Hepatocyte (in vitro differentiated cells): ENCODE results near the gene KIFC1. TPM values are rescaled to one million over a fixed set of nuclear protein-coding genes. Genes with fewer than 3 reads are reported as not detected.
A peak's percentile ranks its signal among the peaks of the same experiment; 100 is the strongest.

Experiments used
- DNase-seq: peaks from one replicate; pipeline ENCODE4 v3.0.0-alpha.2; 2016; ENCODE audit warnings: low spot score
- H2AFZ ChIP-seq: fragments of 200-600 bp; sonication (generic); 2 replicates; pipeline ENCODE4 v1.6.0; 2016; ENCODE audit warnings: antibody characterized with exemption, mild to moderate bottlenecking
- H3K27ac ChIP-seq: fragments of 200-600 bp; sonication (generic); 2 replicates; pipeline ENCODE4 v1.5.1; 2016; ENCODE audit warnings: mild to moderate bottlenecking
- H3K27me3 ChIP-seq: fragments of 200-600 bp; sonication (generic); 2 replicates; pipeline ENCODE4 v1.6.1; 2016
- H3K36me3 ChIP-seq: fragments of 200-600 bp; sonication (generic); replicated peaks from 2 replicates; pipeline ENCODE4 v1.5.1; 2016; ENCODE audit warnings: low read depth; ENCODE audit not compliant: insufficient read depth
- H3K4me1 ChIP-seq: fragments of 200-600 bp; sonication (generic); 2 replicates; pipeline ENCODE4 v1.5.1; 2016; ENCODE audit warnings: mild to moderate bottlenecking, moderate library complexity; ENCODE audit not compliant: insufficient read depth
- H3K4me2 ChIP-seq: fragments of 200-600 bp; sonication (generic); 2 replicates; pipeline ENCODE4 v1.6.0; 2016
- H3K4me3 ChIP-seq: fragments of 200-600 bp; sonication (generic); 2 replicates; pipeline ENCODE4 v1.5.1; 2016; ENCODE audit warnings: mild to moderate bottlenecking
- H3K79me2 ChIP-seq: fragments of 200-600 bp; sonication (generic); 2 replicates; pipeline ENCODE4 v1.6.0; 2017; ENCODE audit warnings: mild to moderate bottlenecking
- H3K9me2 ChIP-seq: fragments of 200-600 bp; sonication (generic); replicated peaks from 2 replicates; pipeline ENCODE4 v1.6.0; 2017; ENCODE audit warnings: mild to moderate bottlenecking; ENCODE audit not compliant: insufficient read depth
- H3K9me3 ChIP-seq: fragments of 200-600 bp; sonication (generic); 2 replicates; pipeline ENCODE4 v1.5.1; 2016; ENCODE audit warnings: low read depth, mild to moderate bottlenecking
- H4K20me1 ChIP-seq: fragments of 200-600 bp; sonication (generic); 2 replicates; pipeline ENCODE4 v1.6.0; 2016; ENCODE audit warnings: mild to moderate bottlenecking; ENCODE audit not compliant: insufficient read depth, poor library complexity, severe bottlenecking
- CTCF ChIP-seq: fragments of 200-600 bp; sonication (generic); IDR thresholded peaks from 2 replicates; pipeline ENCODE4 v1.5.1; 2016; ENCODE audit warnings: antibody characterized with exemption, mild to moderate bottlenecking; ENCODE audit not compliant: poor library complexity
- EZH2 ChIP-seq: fragments of 200-600 bp; sonication (generic); IDR thresholded peaks from 2 replicates; pipeline ENCODE4 v1.6.1; 2016; ENCODE audit warnings: antibody characterized with exemption, mild to moderate bottlenecking, borderline replicate concordance
- EZH2phosphoT487 ChIP-seq: fragments of 200-600 bp; sonication (generic); IDR thresholded peaks from one replicate; pipeline ENCODE4 v1.6.1; 2018; ENCODE audit warnings: antibody characterized with exemption, mild to moderate bottlenecking, low read depth, moderate library complexity; ENCODE audit not compliant: unreplicated experiment, severe bottlenecking
- WGBS: methylation state at CpG from one replicate; pipeline ENCODE4 v1.1.6; 2016; ENCODE audit warnings: low lambda C conversion rate; ENCODE audit errors: missing lambda C conversion rate; 5-methylcytosine and 5-hydroxymethylcytosine counted together
- polyA plus RNA-seq: library from polyadenylated mRNA; unstranded; fragments of >200 nt; fragmentation: Nextera tagmentation; extraction: Ambion mirVana; gene quantifications from 2 replicates; pipeline ENCODE4 v1.2.1, GENCODE V29; 2016
- total RNA-seq: library from RNA; depleted of rRNA; stranded (reverse); fragments of >200 nt; gene quantifications from 2 replicates; pipeline ENCODE4 v1.2.3, GENCODE V29; 2014

Gene KIFC1
- total and polyA plus RNA-seq, 2 experiments from 2014 or later = 6.1 to 12.7 TPM

- H3K27ac ChIP-seq = peak overlapping the region; percentile 75
- 19% methylated on average over 10 of the region's 12 CpGs for WGBS
- no peaks in the 10 kb centered on the region for H3K27me3 ChIP-seq
- H3K4me3 ChIP-seq = peak overlapping the region; percentile 63
- H4K20me1 ChIP-seq = no peaks in the 10 kb centered on the region
- no peak for DNase-seq
- no peaks in the 10 kb centered on the region for H3K9me3 ChIP-seq
- H3K9me2 ChIP-seq = no peaks in the 10 kb centered on the region
- no peaks in the 10 kb centered on the region for H3K4me1 ChIP-seq
- H3K36me3 ChIP-seq = no peaks in the 10 kb centered on the region
- H2AFZ ChIP-seq = peak overlapping the region; percentile 44
- TF ChIP-seq CTCF (no peak), EZH2 (no peak), EZH2phosphoT487 (no peak)
- H3K79me2 ChIP-seq = peaks cover 21% of the 10 kb centered on the region
- H3K4me2 ChIP-seq = peak overlapping the region; percentile 81
These were observed 61.9 kb downstream of the KIFC1 start for GRCh38 chr6:33453393-33454008.

- TF ChIP-seq EZH2phosphoT487 (no peak), CTCF (no peak), EZH2 (no peak)
- Histone ChIP-seq H3K4me1 (no peaks in the 10 kb centered on the region), H4K20me1 (no peaks in the 10 kb centered on the region), H3K4me2 (peak within 1 kb of the TSS; percentile 82), H2AFZ (peak within 1 kb of the TSS; percentile 47), H3K9me3 (no peaks in the 10 kb centered on the region), H3K27ac (peak within 1 kb of the TSS; percentile 75), H3K36me3 (no peaks in the 10 kb centered on the region), H3K27me3 (no peaks in the 10 kb centered on the region), H3K79me2 (peaks cover 21% of the 10 kb centered on the region), H3K9me2 (no peaks in the 10 kb centered on the region), H3K4me3 (peak within 1 kb of the TSS; percentile 63)
- DNase-seq = peak; percentile 98
- under 1% methylated on average over 65 of the region's 65 CpGs for WGBS
These were observed 62.7 kb downstream of the KIFC1 start, which contains the start of gene ZBTB9 for GRCh38 chr6:33454009-33454946. ZBTB9 (plus strand) TSS chr6:33454576; CDS start chr6:33455101, 525 bp downstream.

GRCh38 chr6:33455051-33455450 is 63.4 kb downstream of the KIFC1 start:
- Histone ChIP-seq H3K4me1 (no peaks in the 10 kb centered on the region), H3K27me3 (no peaks in the 10 kb centered on the region), H3K27ac (no peak overlapping the region), H3K79me2 (peaks cover 21% of the 10 kb centered on the region), H4K20me1 (no peaks in the 10 kb centered on the region), H3K4me2 (peak overlapping the region; percentile 82), H3K4me3 (peak overlapping the region; percentile 9), H2AFZ (peak overlapping the region; percentile 47), H3K36me3 (no peaks in the 10 kb centered on the region), H3K9me3 (no peaks in the 10 kb centered on the region), H3K9me2 (no peaks in the 10 kb centered on the region)
- WGBS = 60% methylated on average over 16 of the region's 16 CpGs
- TF ChIP-seq EZH2phosphoT487 (no peak), EZH2 (no peak), CTCF (no peak)
- DNase-seq = no peak
